SH-SY5Y (cell line): Measurements from ENCODE around the gene ZBED3.

ENCODE experiments used
- GATA2 ChIP-seq: IDR thresholded peaks from 2 replicates; pipeline ENCODE4 v1.6.1; 2011; ENCODE audit warnings: mild to moderate bottlenecking, low read depth, low read length
- GATA3 ChIP-seq: IDR thresholded peaks from 2 replicates; pipeline ENCODE4 v1.6.1; 2011; ENCODE audit warnings: low read depth, mild to moderate bottlenecking, low read length, moderate library complexity

DNA sequence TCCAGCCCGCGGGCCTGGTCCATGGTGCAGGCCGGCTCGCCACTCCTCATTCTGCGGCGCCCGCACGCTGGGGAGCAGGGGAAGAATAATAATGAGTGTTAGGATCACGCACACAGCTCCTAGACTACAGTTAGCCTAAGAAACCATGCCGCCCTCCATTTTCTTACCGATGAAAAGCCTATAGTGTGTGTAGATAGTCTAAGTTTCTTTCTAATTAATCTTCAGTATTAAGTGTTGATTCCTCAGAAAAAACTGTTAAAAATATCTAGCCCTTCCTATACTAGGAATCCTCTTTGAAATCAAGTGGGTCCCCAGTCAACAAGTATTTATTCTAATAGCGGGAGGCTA, 9.3 kb downstream of the ZBED3 start:
- no peak for TF ChIP-seq GATA2
- TF ChIP-seq GATA3 = no peak
